Measurements from ENCODE around the gene DUT. TPM values are rescaled to one million over a fixed set of nuclear protein-coding genes. Genes with fewer than 3 reads are reported as not detected.

DUT gene
- total RNA-seq, 1 donor from 2014 or later: 84.5 TPM

- Histone ChIP-seq H3K9me3 (no peaks in the 10 kb centered on the region), H3K27ac (no peak overlapping the region), H3K27me3 (no peaks in the 10 kb centered on the region), H3K36me3 (no peaks in the 10 kb centered on the region), H3K4me1 (no peaks in the 10 kb centered on the region), H3K4me3 (no peak overlapping the region)
- peak in 1 of 2 donors; percentile 85 for DNase-seq (ENCODE audit: extremely low spot score in 2 of 2)
- TF ChIP-seq POLR2A (IDR thresholded peaks at IDR 0.05) (no peak), CTCF (IDR thresholded peaks at IDR 0.05) (no peak), POLR2AphosphoS5 (IDR thresholded peaks at IDR 0.05; ENCODE audit: insufficient read depth in 1 of 2, low read depth in 1 of 2) (no peak)
- intact Hi-C loops (cut with DNase I): no loop called here
Measured at GRCh38 chr15:48373821-48374451, 42.7 kb downstream of the DUT start.

- Histone ChIP-seq H3K27me3 (no peaks in the 10 kb centered on the region), H3K27ac (no peak overlapping the region), H3K36me3 (no peaks in the 10 kb centered on the region), H3K4me1 (no peaks in the 10 kb centered on the region), H3K9me3 (no peaks in the 10 kb centered on the region), H3K4me3 (no peak overlapping the region)
- DNase-seq (ENCODE audit: extremely low spot score in 2 of 2): no peak
- TF ChIP-seq CTCF (IDR thresholded peaks at IDR 0.05) (no peak), POLR2AphosphoS5 (IDR thresholded peaks at IDR 0.05; ENCODE audit: insufficient read depth in 1 of 2, low read depth in 1 of 2) (no peak), POLR2A (IDR thresholded peaks at IDR 0.05) (no peak)
- intact Hi-C loops (cut with DNase I): no loop called here
Measured at GRCh38 chr15:48374472-48374871, 43.2 kb downstream of the DUT start.

DNA sequence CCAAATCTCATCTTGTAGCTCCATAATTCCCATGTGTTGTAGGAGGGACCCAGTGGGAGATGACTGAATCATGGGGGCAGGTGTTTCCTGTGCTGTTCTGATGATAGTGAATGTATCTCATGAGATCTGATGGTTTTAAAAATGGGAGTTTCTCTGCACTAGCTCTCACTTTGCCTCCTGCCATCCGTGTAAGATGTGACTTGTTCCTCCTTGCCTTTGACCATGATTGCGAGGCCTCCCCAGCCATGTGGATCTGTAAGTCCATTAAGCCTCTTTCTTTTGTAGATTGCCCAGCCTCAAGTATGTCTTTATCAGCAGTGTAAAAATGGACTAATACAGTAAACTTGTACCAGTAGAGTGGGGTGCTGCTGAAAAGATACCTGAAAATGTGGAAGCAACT is 44.5 kb downstream of the DUT start:
- Histone ChIP-seq H3K27ac (no peak overlapping the region), H3K36me3 (no peaks in the 10 kb centered on the region), H3K4me1 (no peaks in the 10 kb centered on the region), H3K4me3 (no peak overlapping the region), H3K27me3 (no peaks in the 10 kb centered on the region), H3K9me3 (no peaks in the 10 kb centered on the region)
- peak in 1 of 2 donors; percentile 77 for DNase-seq (ENCODE audit: extremely low spot score in 2 of 2)
- intact Hi-C loops (cut with DNase I): no loop called here
- TF ChIP-seq POLR2AphosphoS5 (IDR thresholded peaks at IDR 0.05; ENCODE audit: insufficient read depth in 1 of 2, low read depth in 1 of 2): no peak
- TF ChIP-seq POLR2A (IDR thresholded peaks at IDR 0.05): no peak
- no peak for TF ChIP-seq CTCF (IDR thresholded peaks at IDR 0.05)

- TF ChIP-seq CTCF (IDR thresholded peaks at IDR 0.05): no peak
- no peak for TF ChIP-seq POLR2A (IDR thresholded peaks at IDR 0.05)
- no peak for TF ChIP-seq POLR2AphosphoS5 (IDR thresholded peaks at IDR 0.05; ENCODE audit: insufficient read depth in 1 of 2, low read depth in 1 of 2)
- DNase-seq (ENCODE audit: extremely low spot score in 2 of 2): peak in 1 of 2 donors; percentile 29
- H3K27ac ChIP-seq: no peak overlapping the region
- no peaks in the 10 kb centered on the region for H3K36me3 ChIP-seq
- intact Hi-C loops (cut with DNase I): no loop called here
- no peaks in the 10 kb centered on the region for H3K27me3 ChIP-seq
- no peaks in the 10 kb centered on the region for H3K9me3 ChIP-seq
- H3K4me1 ChIP-seq: peaks cover 10% of the 10 kb centered on the region
- no peak overlapping the region for H3K4me3 ChIP-seq
Measured at GRCh38 chr15:48380198-48380597, 49.0 kb downstream of the DUT start.

- Histone ChIP-seq H3K4me1 (peaks cover 16% of the 10 kb centered on the region), H3K4me3 (no peak overlapping the region), H3K9me3 (no peaks in the 10 kb centered on the region), H3K27ac (no peak overlapping the region), H3K27me3 (no peaks in the 10 kb centered on the region), H3K36me3 (no peaks in the 10 kb centered on the region)
- DNase-seq (ENCODE audit: extremely low spot score in 2 of 2): no peak
- intact Hi-C loops (cut with DNase I): no loop called here
- TF ChIP-seq POLR2AphosphoS5 (IDR thresholded peaks at IDR 0.05; ENCODE audit: insufficient read depth in 1 of 2, low read depth in 1 of 2): no peak
- TF ChIP-seq POLR2A (IDR thresholded peaks at IDR 0.05): no peak
- TF ChIP-seq CTCF (IDR thresholded peaks at IDR 0.05): no peak
Measured at GRCh38 chr15:48381861-48382260, 50.6 kb downstream of the DUT start.
